GM23338 (cell line): ENCODE data around the gene KANK4. TPM values are rescaled to one million over a fixed set of nuclear protein-coding genes. Genes with fewer than 3 reads are reported as not detected.

Experiments used
- ATAC-seq: fragments of 200-7000 bp; cut with Tn5 transposase; 3 replicates; pipeline ENCODE4 v1.9.1; 2020
- DNase-seq: peaks from one replicate; pipeline ENCODE4 v3.0.0-alpha.2; 2015; ENCODE audit warnings: low spot score
- H2AFZ ChIP-seq: fragments of 200-600 bp; sonication (generic); 2 replicates; pipeline ENCODE4 v1.8.0; 2016; ENCODE audit warnings: antibody characterized with exemption, mild to moderate bottlenecking, moderate library complexity
- H3F3A ChIP-seq: fragments of 200-600 bp; sonication (generic); replicated peaks from 2 replicates; pipeline ENCODE4 v1.8.0; 2017; ENCODE audit warnings: antibody characterized with exemption, mixed run types, low read depth
- H3K27ac ChIP-seq: fragments of 200-600 bp; sonication (generic); 2 replicates; pipeline ENCODE4 v1.6.1; 2016; ENCODE audit warnings: low read depth
- H3K27me3 ChIP-seq: fragments of 200-600 bp; sonication (generic); 2 replicates; pipeline ENCODE4 v1.8.0; 2016; ENCODE audit warnings: mild to moderate bottlenecking, mixed run types, moderate library complexity; ENCODE audit not compliant: insufficient read depth
- H3K36me3 ChIP-seq: fragments of 200-600 bp; sonication (generic); 2 replicates; pipeline ENCODE4 v1.8.0; 2016; ENCODE audit warnings: mild to moderate bottlenecking; ENCODE audit not compliant: insufficient read depth
- H3K4me1 ChIP-seq: fragments of 200-600 bp; sonication (generic); 2 replicates; pipeline ENCODE4 v1.8.0; 2016; ENCODE audit warnings: mild to moderate bottlenecking, moderate library complexity; ENCODE audit not compliant: insufficient read depth
- H3K4me2 ChIP-seq: fragments of 200-600 bp; sonication (generic); 2 replicates; pipeline ENCODE4 v1.7.1; 2017; ENCODE audit warnings: mixed run types
- H3K4me3 ChIP-seq: fragments of 200-600 bp; sonication (generic); 2 replicates; pipeline ENCODE4 v1.6.1; 2016; ENCODE audit warnings: mixed run types
- H3K79me2 ChIP-seq: fragments of 200-600 bp; sonication (generic); replicated peaks from 2 replicates; pipeline ENCODE4 v1.8.0; 2017; ENCODE audit warnings: mild to moderate bottlenecking; ENCODE audit not compliant: insufficient read depth
- H3K9me2 ChIP-seq: fragments of 200-600 bp; sonication (generic); 2 replicates; pipeline ENCODE4 v1.8.0; 2017; ENCODE audit not compliant: insufficient read depth
- H4K20me1 ChIP-seq: fragments of 200-600 bp; sonication (generic); replicated peaks from 2 replicates; pipeline ENCODE4 v1.8.0; 2017; ENCODE audit warnings: mild to moderate bottlenecking; ENCODE audit not compliant: insufficient read depth
- H3K27ac Mint-ChIP-seq: 2 replicates; pipeline ENCODE4 v1.8.0; 2020; ENCODE audit warnings: inconsistent platforms, mild to moderate bottlenecking, moderate library complexity, mixed read lengths
- H3K27me3 Mint-ChIP-seq: 3 replicates; pipeline ENCODE4 v1.8.0; 2022; ENCODE audit warnings: low read depth, mild to moderate bottlenecking, moderate library complexity, mixed read lengths, inconsistent platforms; ENCODE audit not compliant: insufficient read depth, poor library complexity
- H3K36me3 Mint-ChIP-seq: 3 replicates; pipeline ENCODE4 v1.8.0; 2021; ENCODE audit warnings: low read depth, mild to moderate bottlenecking, inconsistent platforms, moderate library complexity, mixed read lengths
- H3K4me1 Mint-ChIP-seq: 3 replicates; pipeline ENCODE4 v1.8.0; 2020; ENCODE audit warnings: mild to moderate bottlenecking, inconsistent platforms, mixed read lengths
- H3K4me3 Mint-ChIP-seq: 3 replicates; pipeline ENCODE4 v1.8.0; 2021; ENCODE audit warnings: moderate library complexity, mild to moderate bottlenecking, inconsistent platforms, mixed read lengths
- H3K9me3 Mint-ChIP-seq: 3 replicates; pipeline ENCODE4 v1.8.0; 2020; ENCODE audit warnings: moderate library complexity, mild to moderate bottlenecking, inconsistent platforms, mixed read lengths
- CTCF ChIP-seq, 2 experiments: fragments of 200-600 bp in 1 of 2; sonication (generic) in 1 of 2; conservative IDR thresholded peaks; 2 replicates each; pipeline versions ENCODE4 v1.5.1 to v1.6.1; 2016 to 2017; ENCODE audit warnings: antibody characterized with exemption in 2 of 2, low read depth in 2 of 2, mild to moderate bottlenecking in 2 of 2, moderate library complexity in 1 of 2
- EZH2 ChIP-seq: fragments of 200-600 bp; sonication (generic); IDR thresholded peaks from one replicate; pipeline ENCODE4 v1.8.0; 2017; ENCODE audit warnings: antibody characterized with exemption, mild to moderate bottlenecking, low read depth; ENCODE audit not compliant: unreplicated experiment
- JUNB ChIP-seq: IDR thresholded peaks from one replicate; pipeline ENCODE4 v1.6.1; 2016; ENCODE audit warnings: antibody characterized with exemption; ENCODE audit not compliant: unreplicated experiment
- NANOG ChIP-seq: IDR thresholded peaks from 2 replicates; pipeline ENCODE4 v1.6.1; 2016; ENCODE audit warnings: antibody characterized with exemption, borderline replicate concordance
- POLR2AphosphoS5 ChIP-seq: IDR thresholded peaks from 2 replicates; pipeline ENCODE4 v1.6.1; 2016; ENCODE audit warnings: antibody characterized with exemption, low read depth
- STAT1 ChIP-seq: IDR thresholded peaks from one replicate; pipeline ENCODE4 v1.6.1; 2016; ENCODE audit warnings: antibody characterized with exemption; ENCODE audit not compliant: unreplicated experiment
- ZNF114 ChIP-seq: fragments of 250-450 bp; sonication (Bioruptor Pico); IDR thresholded peaks from 2 replicates; pipeline ENCODE4 v1.5.0; 2020; ENCODE audit warnings: mild to moderate bottlenecking, moderate library complexity
- polyA plus RNA-seq: library from polyadenylated mRNA; unstranded; fragments of >200 nt; fragmentation: Nextera tagmentation; extraction: Ambion mirVana; gene quantifications from 2 replicates; pipeline ENCODE4 v1.2.1, GENCODE V29; 2016
- total RNA-seq: library from RNA; depleted of rRNA; stranded (reverse); fragments of >200 nt; shearing (Covaris generic); gene quantifications from 2 replicates; pipeline ENCODE4 v1.2.3, GENCODE V29; 2014
- TF ChIP-seq, protein P1 (sequence below): IDR thresholded peaks from one replicate; pipeline ENCODE4 v1.6.1; 2018; ENCODE audit warnings: antibody characterized with exemption; ENCODE audit not compliant: unreplicated experiment
- TF ChIP-seq, protein P2 (sequence below): fragments of 250-450 bp; sonication (Bioruptor Pico); IDR thresholded peaks from 2 replicates; pipeline ENCODE4 v1.5.0; 2020; ENCODE audit warnings: mild to moderate bottlenecking, moderate library complexity

The KANK4 gene
- total and polyA plus RNA-seq, 2 experiments from 2014 or later = 0.31 to 0.42 TPM

- ATAC-seq (no peak), DNase-seq (no peak)
- peaks cover 10% of the 10 kb centered on the region; the same call in 2 of the 3 replicates for H3K9me3 Mint-ChIP-seq
- no peak overlapping the region for H3K4me3 Mint-ChIP-seq
- H3K36me3 Mint-ChIP-seq = peaks cover 70% of the 10 kb centered on the region
- H3K4me3 ChIP-seq = no peak overlapping the region
- H3K9me2 ChIP-seq = no peaks in the 10 kb centered on the region
- H3K4me1 Mint-ChIP-seq = no peaks in the 10 kb centered on the region
- peaks cover 18% of the 10 kb centered on the region for H3F3A ChIP-seq
- H3K27ac Mint-ChIP-seq = no peak overlapping the region
- H3K36me3 ChIP-seq = peaks cover 38% of the 10 kb centered on the region
- no peak overlapping the region for H3K4me2 ChIP-seq
- peaks cover 12% of the 10 kb centered on the region for H3K27me3 Mint-ChIP-seq
- no peak overlapping the region for H3K27ac ChIP-seq
- H3K4me1 ChIP-seq = no peaks in the 10 kb centered on the region
- H3K27me3 ChIP-seq = no peaks in the 10 kb centered on the region
- peaks cover 12% of the 10 kb centered on the region for H4K20me1 ChIP-seq
- H2AFZ ChIP-seq = no peak overlapping the region
- TF ChIP-seq JUNB = no peak
- TF ChIP-seq CTCF (conservative IDR thresholded peaks at IDR 0.05; ENCODE audit: low read depth in 2 of 2) = no peak
- TF ChIP-seq POLR2AphosphoS5 = no peak
- TF ChIP-seq EZH2 = no peak
- TF ChIP-seq NANOG = no peak
- TF ChIP-seq, protein P1, sequence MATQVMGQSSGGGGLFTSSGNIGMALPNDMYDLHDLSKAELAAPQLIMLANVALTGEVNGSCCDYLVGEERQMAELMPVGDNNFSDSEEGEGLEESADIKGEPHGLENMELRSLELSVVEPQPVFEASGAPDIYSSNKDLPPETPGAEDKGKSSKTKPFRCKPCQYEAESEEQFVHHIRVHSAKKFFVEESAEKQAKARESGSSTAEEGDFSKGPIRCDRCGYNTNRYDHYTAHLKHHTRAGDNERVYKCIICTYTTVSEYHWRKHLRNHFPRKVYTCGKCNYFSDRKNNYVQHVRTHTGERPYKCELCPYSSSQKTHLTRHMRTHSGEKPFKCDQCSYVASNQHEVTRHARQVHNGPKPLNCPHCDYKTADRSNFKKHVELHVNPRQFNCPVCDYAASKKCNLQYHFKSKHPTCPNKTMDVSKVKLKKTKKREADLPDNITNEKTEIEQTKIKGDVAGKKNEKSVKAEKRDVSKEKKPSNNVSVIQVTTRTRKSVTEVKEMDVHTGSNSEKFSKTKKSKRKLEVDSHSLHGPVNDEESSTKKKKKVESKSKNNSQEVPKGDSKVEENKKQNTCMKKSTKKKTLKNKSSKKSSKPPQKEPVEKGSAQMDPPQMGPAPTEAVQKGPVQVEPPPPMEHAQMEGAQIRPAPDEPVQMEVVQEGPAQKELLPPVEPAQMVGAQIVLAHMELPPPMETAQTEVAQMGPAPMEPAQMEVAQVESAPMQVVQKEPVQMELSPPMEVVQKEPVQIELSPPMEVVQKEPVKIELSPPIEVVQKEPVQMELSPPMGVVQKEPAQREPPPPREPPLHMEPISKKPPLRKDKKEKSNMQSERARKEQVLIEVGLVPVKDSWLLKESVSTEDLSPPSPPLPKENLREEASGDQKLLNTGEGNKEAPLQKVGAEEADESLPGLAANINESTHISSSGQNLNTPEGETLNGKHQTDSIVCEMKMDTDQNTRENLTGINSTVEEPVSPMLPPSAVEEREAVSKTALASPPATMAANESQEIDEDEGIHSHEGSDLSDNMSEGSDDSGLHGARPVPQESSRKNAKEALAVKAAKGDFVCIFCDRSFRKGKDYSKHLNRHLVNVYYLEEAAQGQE = no peak
- no peak for TF ChIP-seq ZNF114
- H3K79me2 ChIP-seq = peaks cover 31% of the 10 kb centered on the region
Observed at GRCh38 chr1:62218604-62219003, 100.6 kb downstream of the KANK4 start.

DNA sequence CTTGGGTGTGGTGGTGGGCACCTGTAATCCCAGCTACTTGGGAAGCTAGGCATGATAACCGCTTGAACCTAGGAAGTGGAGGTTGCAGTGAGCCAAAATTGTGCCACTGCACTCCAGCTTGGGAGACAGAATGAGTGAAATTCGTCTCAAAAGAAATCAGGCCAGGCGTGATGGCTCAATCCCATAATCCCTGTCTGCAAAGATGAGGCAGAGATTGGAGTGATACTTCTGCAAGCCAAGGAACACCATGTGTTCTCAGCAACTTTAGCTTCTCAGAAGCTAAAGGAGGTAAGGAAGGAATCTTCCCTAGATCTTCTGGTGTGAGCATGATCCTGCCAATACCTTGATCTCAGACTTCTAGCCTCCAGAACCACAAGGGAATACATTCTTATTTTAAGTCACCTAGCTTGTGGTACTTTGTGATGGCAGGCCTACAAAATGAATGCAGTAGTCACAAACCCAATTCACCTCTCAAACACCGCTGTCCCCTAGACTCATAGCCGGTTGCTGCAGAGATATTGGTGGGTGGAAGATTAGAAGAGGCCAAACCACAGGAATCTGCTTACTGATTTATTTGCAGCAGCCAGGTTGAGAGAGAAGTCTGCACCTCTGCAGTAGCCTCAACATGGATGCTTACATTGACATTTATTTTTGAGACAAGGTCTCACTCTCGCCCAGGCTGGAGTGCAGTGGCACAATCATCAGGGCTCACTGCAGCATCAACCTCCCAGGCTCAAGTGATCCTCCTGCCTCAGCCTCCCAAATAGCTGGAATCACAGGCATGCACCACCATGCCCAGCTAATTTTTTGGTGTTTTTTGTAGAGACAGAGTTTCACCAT, 105.9 kb downstream of the KANK4 start:
- peak overlapping the region; percentile 62; the same call in 1 of the 2 replicates for H3K27ac Mint-ChIP-seq
- peak; percentile 43 for DNase-seq

More for the DNA sequence above, 105.9 kb downstream of the KANK4 start:
- peaks cover 50% of the 10 kb centered on the region for H3K9me3 Mint-ChIP-seq
- Histone ChIP-seq H3K36me3 (peaks cover 61% of the 10 kb centered on the region), H3K27ac (peak overlapping the region; percentile 75; the same call in 1 of the 2 replicates), H2AFZ (no peak overlapping the region), H3K4me1 (peaks cover 6% of the 10 kb centered on the region; the same call in 1 of the 2 replicates), H4K20me1 (peaks cover 23% of the 10 kb centered on the region), H3F3A (peaks cover 64% of the 10 kb centered on the region), H3K79me2 (peaks cover 46% of the 10 kb centered on the region), H3K9me2 (no peaks in the 10 kb centered on the region), H3K27me3 (no peaks in the 10 kb centered on the region), H3K4me3 (no peak overlapping the region), H3K4me2 (no peak overlapping the region)
- H3K27me3 Mint-ChIP-seq = peaks cover 50% of the 10 kb centered on the region
- no peak overlapping the region for H3K4me3 Mint-ChIP-seq
- peaks cover 16% of the 10 kb centered on the region; the same call in 2 of the 3 replicates for H3K4me1 Mint-ChIP-seq
- TF ChIP-seq, protein P2, sequence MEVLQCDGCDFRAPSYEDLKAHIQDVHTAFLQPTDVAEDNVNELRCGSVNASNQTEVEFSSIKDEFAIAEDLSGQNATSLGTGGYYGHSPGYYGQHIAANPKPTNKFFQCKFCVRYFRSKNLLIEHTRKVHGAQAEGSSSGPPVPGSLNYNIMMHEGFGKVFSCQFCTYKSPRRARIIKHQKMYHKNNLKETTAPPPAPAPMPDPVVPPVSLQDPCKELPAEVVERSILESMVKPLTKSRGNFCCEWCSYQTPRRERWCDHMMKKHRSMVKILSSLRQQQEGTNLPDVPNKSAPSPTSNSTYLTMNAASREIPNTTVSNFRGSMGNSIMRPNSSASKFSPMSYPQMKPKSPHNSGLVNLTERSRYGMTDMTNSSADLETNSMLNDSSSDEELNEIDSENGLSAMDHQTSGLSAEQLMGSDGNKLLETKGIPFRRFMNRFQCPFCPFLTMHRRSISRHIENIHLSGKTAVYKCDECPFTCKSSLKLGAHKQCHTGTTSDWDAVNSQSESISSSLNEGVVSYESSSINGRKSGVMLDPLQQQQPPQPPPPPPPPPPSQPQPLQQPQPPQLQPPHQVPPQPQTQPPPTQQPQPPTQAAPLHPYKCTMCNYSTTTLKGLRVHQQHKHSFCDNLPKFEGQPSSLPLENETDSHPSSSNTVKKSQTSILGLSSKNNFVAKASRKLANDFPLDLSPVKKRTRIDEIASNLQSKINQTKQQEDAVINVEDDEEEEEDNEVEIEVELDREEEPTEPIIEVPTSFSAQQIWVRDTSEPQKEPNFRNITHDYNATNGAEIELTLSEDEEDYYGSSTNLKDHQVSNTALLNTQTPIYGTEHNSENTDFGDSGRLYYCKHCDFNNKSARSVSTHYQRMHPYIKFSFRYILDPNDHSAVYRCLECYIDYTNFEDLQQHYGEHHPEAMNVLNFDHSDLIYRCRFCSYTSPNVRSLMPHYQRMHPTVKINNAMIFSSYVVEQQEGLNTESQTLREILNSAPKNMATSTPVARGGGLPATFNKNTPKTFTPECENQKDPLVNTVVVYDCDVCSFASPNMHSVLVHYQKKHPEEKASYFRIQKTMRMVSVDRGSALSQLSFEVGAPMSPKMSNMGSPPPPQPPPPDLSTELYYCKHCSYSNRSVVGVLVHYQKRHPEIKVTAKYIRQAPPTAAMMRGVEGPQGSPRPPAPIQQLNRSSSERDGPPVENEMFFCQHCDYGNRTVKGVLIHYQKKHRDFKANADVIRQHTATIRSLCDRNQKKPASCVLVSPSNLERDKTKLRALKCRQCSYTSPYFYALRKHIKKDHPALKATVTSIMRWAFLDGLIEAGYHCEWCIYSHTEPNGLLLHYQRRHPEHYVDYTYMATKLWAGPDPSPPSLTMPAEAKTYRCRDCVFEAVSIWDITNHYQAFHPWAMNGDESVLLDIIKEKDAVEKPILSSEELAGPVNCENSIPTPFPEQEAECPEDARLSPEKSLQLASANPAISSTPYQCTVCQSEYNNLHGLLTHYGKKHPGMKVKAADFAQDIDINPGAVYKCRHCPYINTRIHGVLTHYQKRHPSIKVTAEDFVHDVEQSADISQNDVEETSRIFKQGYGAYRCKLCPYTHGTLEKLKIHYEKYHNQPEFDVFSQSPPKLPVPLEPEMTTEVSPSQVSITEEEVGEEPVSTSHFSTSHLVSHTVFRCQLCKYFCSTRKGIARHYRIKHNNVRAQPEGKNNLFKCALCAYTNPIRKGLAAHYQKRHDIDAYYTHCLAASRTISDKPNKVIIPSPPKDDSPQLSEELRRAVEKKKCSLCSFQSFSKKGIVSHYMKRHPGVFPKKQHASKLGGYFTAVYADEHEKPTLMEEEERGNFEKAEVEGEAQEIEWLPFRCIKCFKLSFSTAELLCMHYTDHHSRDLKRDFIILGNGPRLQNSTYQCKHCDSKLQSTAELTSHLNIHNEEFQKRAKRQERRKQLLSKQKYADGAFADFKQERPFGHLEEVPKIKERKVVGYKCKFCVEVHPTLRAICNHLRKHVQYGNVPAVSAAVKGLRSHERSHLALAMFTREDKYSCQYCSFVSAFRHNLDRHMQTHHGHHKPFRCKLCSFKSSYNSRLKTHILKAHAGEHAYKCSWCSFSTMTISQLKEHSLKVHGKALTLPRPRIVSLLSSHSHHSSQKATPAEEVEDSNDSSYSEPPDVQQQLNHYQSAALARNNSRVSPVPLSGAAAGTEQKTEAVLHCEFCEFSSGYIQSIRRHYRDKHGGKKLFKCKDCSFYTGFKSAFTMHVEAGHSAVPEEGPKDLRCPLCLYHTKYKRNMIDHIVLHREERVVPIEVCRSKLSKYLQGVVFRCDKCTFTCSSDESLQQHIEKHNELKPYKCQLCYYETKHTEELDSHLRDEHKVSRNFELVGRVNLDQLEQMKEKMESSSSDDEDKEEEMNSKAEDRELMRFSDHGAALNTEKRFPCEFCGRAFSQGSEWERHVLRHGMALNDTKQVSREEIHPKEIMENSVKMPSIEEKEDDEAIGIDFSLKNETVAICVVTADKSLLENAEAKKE = peak; percentile 67
- no peak for TF ChIP-seq ZNF114
- TF ChIP-seq POLR2AphosphoS5 = peak; percentile 79
- peak; percentile 54 for TF ChIP-seq STAT1
- peak; percentile 19; the same call in 1 of the 2 replicates for TF ChIP-seq NANOG
- ATAC-seq = peak; percentile 30
- H3K36me3 Mint-ChIP-seq = peaks cover 92% of the 10 kb centered on the region
